GM12878 (cell line): Measurements from ENCODE around the gene CNTN3. TPM values are rescaled to one million over a fixed set of nuclear protein-coding genes. Genes with fewer than 3 reads are reported as not detected.

Experiments used
- ATAC-seq: fragments of 200-7000 bp; cut with Tn5 transposase; 3 replicates; pipeline ENCODE4 v1.9.1; 2020; ENCODE audit warnings: mild to moderate bottlenecking, moderate library complexity
- BruUV-seq: library from RNA; stranded (reverse); fragments of 400-500 nt; replicated peaks from 2 replicates; lab custom pipeline; 2021; lab: Mats Ljungman, UMichigan
- CTCF ChIA-PET: fragments of 300-600 bp; sonication (Branson Sonifier 250); formaldehyde crosslinking; extraction: SDS; loops from one replicate; lab custom pipeline; 2021; ENCODE audit warnings: inconsistent platforms; lab: Yijun Ruan, JAX
- POLR2A ChIA-PET: fragments of 350-600 bp; formaldehyde crosslinking; extraction: SDS; loops from one replicate; lab custom pipeline; 2021; ENCODE audit warnings: inconsistent platforms; lab: Charles Lee
- RAD21 ChIA-PET: fragments of 300-600 bp; sonication (Branson Sonifier 250); formaldehyde crosslinking; loops from one replicate; lab custom pipeline; 2023; ENCODE audit warnings: antibody characterized with exemption; ENCODE audit not compliant: unreplicated experiment; lab: Charles Lee
- SMC1A ChIA-PET: fragments of 300-600 bp; sonication (Branson Sonifier 250); formaldehyde crosslinking; loops from one replicate; lab custom pipeline; 2023; ENCODE audit not compliant: unreplicated experiment, uncharacterized antibody; lab: Charles Lee
- DNase-seq: peaks from one replicate; pipeline ENCODE4 v3.0.0-alpha.2; 2011; ENCODE audit warnings: low read depth, low spot score
- FAIRE-seq: peaks from 3 replicates; lab custom pipeline; 2011; peaks lifted over from hg19 to GRCh38; lab: Jason Lieb, UNC
- H2AFZ ChIP-seq: 2 replicates; pipeline ENCODE4 v1.6.0; 2011; ENCODE audit warnings: low read depth, low read length, control low read depth; ENCODE audit not compliant: control insufficient read depth
- H3K27ac ChIP-seq: 2 replicates; pipeline ENCODE4 v1.5.1; 2011; ENCODE audit warnings: control low read depth; ENCODE audit not compliant: control insufficient read depth, insufficient read depth
- H3K27me3 ChIP-seq, 2 experiments: replicated peaks in 1 of 2; 2 replicates each; pipeline versions ENCODE4 v1.6.0 to v1.6.1; 2011; ENCODE audit warnings: low read length in 1 of 2; ENCODE audit not compliant: control insufficient read depth in 2 of 2, insufficient read depth in 2 of 2
- H3K36me3 ChIP-seq, 2 experiments: 2 replicates each; pipeline ENCODE4 v1.5.1; 2011; ENCODE audit warnings: low read length in 1 of 2; ENCODE audit not compliant: control insufficient read depth in 2 of 2, insufficient read depth in 2 of 2
- H3K4me1 ChIP-seq: 2 replicates; pipeline ENCODE4 v1.6.1; 2011; ENCODE audit warnings: mild to moderate bottlenecking, low read length, moderate library complexity, mixed read lengths; ENCODE audit not compliant: control insufficient read depth, insufficient read depth
- H3K4me2 ChIP-seq: 2 replicates; pipeline ENCODE4 v1.6.0; 2011; ENCODE audit warnings: control low read depth; ENCODE audit not compliant: control insufficient read depth, insufficient read depth
- H3K4me3 ChIP-seq: fragments of 200-600 bp; sonication (generic); 2 replicates; pipeline ENCODE4 v1.5.1; 2016
- H3K79me2 ChIP-seq: 2 replicates; pipeline ENCODE4 v1.6.0; 2011; ENCODE audit warnings: low read length; ENCODE audit not compliant: control insufficient read depth, insufficient read depth
- H3K9ac ChIP-seq: 2 replicates; pipeline ENCODE4 v1.8.0; 2011; ENCODE audit warnings: low read length, control low read depth, mixed read lengths; ENCODE audit not compliant: control insufficient read depth, insufficient read depth
- H3K9me3 ChIP-seq: replicated peaks from 3 replicates; pipeline ENCODE4 v1.5.1; 2011; ENCODE audit warnings: mild to moderate bottlenecking, low read length; ENCODE audit not compliant: control insufficient read depth, insufficient read depth
- H4K20me1 ChIP-seq: 2 replicates; pipeline ENCODE4 v1.6.0; 2011; ENCODE audit not compliant: control insufficient read depth, insufficient read depth
- ATF3 ChIP-seq: IDR thresholded peaks from 2 replicates; pipeline ENCODE4 v1.6.1; 2011; ENCODE audit warnings: low read depth, mild to moderate bottlenecking, low read length, moderate library complexity, borderline replicate concordance; ENCODE audit errors: extremely low read depth
- CREM ChIP-seq: IDR thresholded peaks from 2 replicates; pipeline ENCODE4 v1.6.1; 2014; ENCODE audit warnings: antibody characterized with exemption, low read depth
- HDGF ChIP-seq: fragments of 450-650 bp; IDR thresholded peaks from 2 replicates; pipeline ENCODE4 v1.6.1; 2016; ENCODE audit warnings: antibody characterized with exemption
- KLF5 ChIP-seq: fragments of 450-650 bp; IDR thresholded peaks from 2 replicates; pipeline ENCODE4 v1.6.1; 2014; ENCODE audit warnings: mild to moderate bottlenecking; ENCODE audit not compliant: partially characterized antibody
- PML ChIP-seq: IDR thresholded peaks from 2 replicates; pipeline ENCODE4 v1.6.1; 2012; ENCODE audit warnings: low read length, inconsistent platforms
- POLR2A ChIP-seq: IDR thresholded peaks from 2 replicates; pipeline ENCODE4 v1.6.1; 2011; ENCODE audit warnings: low read depth, mild to moderate bottlenecking, low read length
- RBBP5 ChIP-seq: fragments of 200-600 bp; sonication (generic); conservative IDR thresholded peaks from 2 replicates; pipeline ENCODE4 v1.6.1; 2016
- SMAD5 ChIP-seq: IDR thresholded peaks from 2 replicates; pipeline ENCODE4 v1.6.1; 2016; ENCODE audit warnings: antibody characterized with exemption, low read depth
- WGBS: methylation state at CpG from one replicate; pipeline ENCODE4 v1.1.6; 2016; ENCODE audit warnings: low lambda C conversion rate; ENCODE audit not compliant: insufficient replicate concordance, insufficient coverage; ENCODE audit errors: missing lambda C conversion rate; 5-methylcytosine and 5-hydroxymethylcytosine counted together
- in situ Hi-C: fragments of 300-500 bp; cut with MboI; formaldehyde crosslinking; loops from 9 replicates; pipeline ENCODE4 v1.14.3; 2018; ENCODE audit warnings: mixed read lengths
- intact Hi-C: fragments of 100-400 bp; cut with micrococcal nuclease; formaldehyde crosslinking; loops from one replicate; pipeline ENCODE4 v1.14.2; 2022; ENCODE audit not compliant: unreplicated experiment
- polyA plus RNA-seq, 11 experiments: library from polyadenylated mRNA; depleted of rRNA in 4 of 11; unstranded in 6 of 11; stranded (reverse) in 5 of 11; fragments of >200 nt; fragmentation: Nextera tagmentation in 4 of 11; fragmentation: Illumina TruSeq in 1 of 11; extraction: Ambion mirVana in 4 of 11; extraction: Trizol in 1 of 11; gene quantifications; 1 replicate in 1 of 11; 2 replicates in 10 of 11; pipeline versions ENCODE4 v1.2.1 to v1.2.3, GENCODE V29; 2011 to 2016; ENCODE audit warnings: inconsistent platforms in 2 of 11, missing spikeins in 2 of 11, low read depth in 1 of 11
- total RNA-seq, 4 experiments: library from RNA; depleted of rRNA in 3 of 4; stranded (reverse); fragments of >200 nt in 3 of 4; fragmentation: Illumina TruSeq in 1 of 4; extraction: Trizol in 1 of 4; gene quantifications; 2 replicates each; pipeline versions ENCODE4 v1.2.1 to v1.2.3, GENCODE V29; 2013 to 2021
- TF ChIP-seq, protein P1 (sequence below): fragments of 450-650 bp; formaldehyde crosslinking; IDR thresholded peaks from 2 replicates; pipeline ENCODE4 v1.4.0; 2022; ENCODE audit warnings: mild to moderate bottlenecking, moderate library complexity

CNTN3 gene
- total and polyA plus RNA-seq, 10 of the 15 experiments (the other 5 are each of a cell fraction or from before 2014, with no cell fraction given) = 0.14 TPM; not detected in 9

GRCh38 chr3:74626011-74626410 is 11.6 kb upstream of the CNTN3 start (continued):
- TF ChIP-seq, protein P1, sequence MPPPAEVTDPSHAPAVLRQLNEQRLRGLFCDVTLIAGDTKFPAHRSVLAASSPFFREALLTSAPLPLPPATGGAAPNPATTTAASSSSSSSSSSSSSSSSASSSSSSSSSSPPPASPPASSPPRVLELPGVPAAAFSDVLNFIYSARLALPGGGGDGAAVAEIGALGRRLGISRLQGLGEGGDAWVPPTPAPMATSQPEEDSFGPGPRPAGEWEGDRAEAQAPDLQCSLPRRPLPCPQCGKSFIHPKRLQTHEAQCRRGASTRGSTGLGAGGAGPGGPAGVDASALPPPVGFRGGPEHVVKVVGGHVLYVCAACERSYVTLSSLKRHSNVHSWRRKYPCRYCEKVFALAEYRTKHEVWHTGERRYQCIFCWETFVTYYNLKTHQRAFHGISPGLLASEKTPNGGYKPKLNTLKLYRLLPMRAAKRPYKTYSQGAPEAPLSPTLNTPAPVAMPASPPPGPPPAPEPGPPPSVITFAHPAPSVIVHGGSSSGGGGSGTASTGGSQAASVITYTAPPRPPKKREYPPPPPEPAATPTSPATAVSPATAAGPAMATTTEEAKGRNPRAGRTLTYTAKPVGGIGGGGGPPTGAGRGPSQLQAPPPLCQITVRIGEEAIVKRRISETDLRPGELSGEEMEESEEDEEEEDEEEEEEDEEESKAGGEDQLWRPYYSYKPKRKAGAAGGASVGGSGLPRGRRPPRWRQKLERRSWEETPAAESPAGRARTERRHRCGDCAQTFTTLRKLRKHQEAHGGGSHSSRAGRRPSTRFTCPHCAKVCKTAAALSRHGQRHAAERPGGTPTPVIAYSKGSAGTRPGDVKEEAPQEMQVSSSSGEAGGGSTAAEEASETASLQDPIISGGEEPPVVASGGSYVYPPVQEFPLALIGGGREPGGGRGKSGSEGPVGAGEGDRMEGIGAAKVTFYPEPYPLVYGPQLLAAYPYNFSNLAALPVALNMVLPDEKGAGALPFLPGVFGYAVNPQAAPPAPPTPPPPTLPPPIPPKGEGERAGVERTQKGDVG (CRISPR knock-in tag) = no peak

- DNase-seq = no peak
- Histone ChIP-seq H3K9me3 (no peaks in the 10 kb centered on the region), H3K27me3 (no peaks in the 10 kb centered on the region), H3K4me1 (no peaks in the 10 kb centered on the region), H3K36me3 (no peaks in the 10 kb centered on the region)
- ChIA-PET RAD21 (no interaction called here), SMC1A (no interaction called here)
- WGBS = 2% methylated on average over 3 of the region's 3 CpGs
- FAIRE-seq = no peak
- TF ChIP-seq RBBP5 = no peak
- TF ChIP-seq SMAD5 = no peak
- no peak for TF ChIP-seq CREM
- TF ChIP-seq ATF3 = no peak
- no peak for TF ChIP-seq KLF5
- no peak for TF ChIP-seq POLR2A
- no peak for TF ChIP-seq HDGF
- TF ChIP-seq PML = no peak
- TF ChIP-seq, all 136 proteins: peak for 0
- Histone ChIP-seq H3K27ac (no peak overlapping the region), H3K79me2 (no peaks in the 10 kb centered on the region), H2AFZ (no peak overlapping the region), H4K20me1 (no peaks in the 10 kb centered on the region), H3K4me3 (no peak overlapping the region), H3K9ac (no peak overlapping the region), H3K4me2 (no peak overlapping the region)
- intact Hi-C loops (no loop called here), in situ Hi-C loops (no loop called here)
- ChIA-PET CTCF (no interaction called here), POLR2A (no interaction called here)
- no TSS peak for BruUV-seq
- no peak for ATAC-seq
Observed at GRCh38 chr3:74624301-74624700, 9.8 kb upstream of the CNTN3 start.
